Gastrocnemius medialis (tissue), 4 donors: ENCODE data around the gene TNFAIP3. TPM values are rescaled to one million over a fixed set of nuclear protein-coding genes. Genes with fewer than 3 reads are reported as not detected.

Source experiments
- ATAC-seq, 2 donors: fragments of 150-250 bp; one replicate each; pipeline ENCODE4 v1.9.1; 2016
- DNase-seq, 2 donors: peaks; one replicate each; pipeline ENCODE4 v3.0.0-alpha.2; 2019
- H3K27ac ChIP-seq, 4 donors: fragments of 200-600 bp; sonication (generic); 1 replicate in 1 of 4; 2 replicates in 3 of 4; pipeline ENCODE4 v1.5.1; 2016 to 2018; ENCODE audit warnings: mild to moderate bottlenecking in 2 of 4, moderate library complexity in 1 of 4
- H3K27me3 ChIP-seq, 3 donors: fragments of 200-600 bp; sonication (generic) in 2 of 3; 1 replicate in 1 of 3; 2 replicates in 2 of 3; pipeline versions ENCODE4 v1.5.1 to v1.6.0; 2016 to 2019; ENCODE audit warnings: mild to moderate bottlenecking in 1 of 3, moderate library complexity in 1 of 3
- H3K36me3 ChIP-seq, 2 donors: fragments of 200-600 bp; sonication (generic) in 1 of 2; one replicate each; pipeline ENCODE4 v1.5.1; 2017 to 2018
- H3K4me1 ChIP-seq, 2 donors: fragments of 200-600 bp; sonication (generic) in 1 of 2; one replicate each; pipeline ENCODE4 v1.5.1; 2016 to 2017; ENCODE audit warnings: mild to moderate bottlenecking in 2 of 2
- H3K4me3 ChIP-seq, 4 donors: fragments of 200-600 bp; sonication (generic) in 3 of 4; 1 replicate in 1 of 4; 2 replicates in 3 of 4; pipeline ENCODE4 v1.5.1; 2016 to 2019; ENCODE audit warnings: mild to moderate bottlenecking in 2 of 4
- H3K9me3 ChIP-seq, 3 donors: fragments of 200-600 bp; sonication (generic) in 2 of 3; 1 replicate in 1 of 3; 2 replicates in 2 of 3; pipeline ENCODE4 v1.5.1; 2016 to 2019
- CTCF ChIP-seq, 5 experiments: fragments of 450-650 bp in 3 of 5; fragments of 200-600 bp in 2 of 5; sonication (generic) in 2 of 5; IDR thresholded peaks in 4 of 5; conservative IDR thresholded peaks in 1 of 5; 1 replicate in 4 of 5; 2 replicates in 1 of 5; pipeline ENCODE4 v1.5.1; 2016 to 2019; ENCODE audit warnings: antibody characterized with exemption in 5 of 5, mild to moderate bottlenecking in 3 of 5, moderate library complexity in 3 of 5
- POLR2A ChIP-seq, 2 donors: fragments of 450-650 bp; IDR thresholded peaks; one replicate each; pipeline ENCODE4 v1.6.1; 2017; ENCODE audit warnings: antibody characterized with exemption in 2 of 2, mild to moderate bottlenecking in 2 of 2, moderate library complexity in 2 of 2
- in situ Hi-C, 4 donors: fragments of 200-750 bp; cut with MboI; loops; one replicate each; pipeline versions ENCODE4 v1.15.0 to v1.8.0; 2017; ENCODE audit warnings: low sequenced_read_pairs in 4 of 4
- intact Hi-C: fragments of 100-400 bp; cut with DNase I; formaldehyde crosslinking; loops from one replicate; pipeline ENCODE4 v1.15.1; 2023; ENCODE audit warnings: low total_unique reads
- total RNA-seq, 4 donors: library from RNA; depleted of rRNA; stranded (reverse); fragments of >200 nt; gene quantifications; one replicate each; pipeline versions ENCODE4 v1.1.0 to v1.2.3, GENCODE V29; 2016

The TNFAIP3 gene
- total RNA-seq, 4 donors from 2014 or later: 2.6 to 7.1 (median 4.7) TPM

- Histone ChIP-seq H3K9me3 (peaks cover 0 to 11% (median 0%) of the 10 kb centered on the region in 3 donors), H3K27me3 (no peaks in the 10 kb centered on the region), H3K4me3 (no peak overlapping the region), H3K4me1 (peaks cover 0 to 2% of the 10 kb centered on the region in 2 donors), H3K36me3 (no peaks in the 10 kb centered on the region), H3K27ac (no peak overlapping the region)
- in situ Hi-C loops: no loop called here
- ATAC-seq: no peak
- no peak for TF ChIP-seq CTCF (IDR thresholded peaks at IDR 0.05 in 4 of 5, conservative IDR thresholded peaks at IDR 0.05 in 1 of 5)
- intact Hi-C loops: no loop called here
- no peak for DNase-seq
These were observed 48.7 kb downstream of the TNFAIP3 start for GRCh38 chr6:137915790-137916189.

DNA sequence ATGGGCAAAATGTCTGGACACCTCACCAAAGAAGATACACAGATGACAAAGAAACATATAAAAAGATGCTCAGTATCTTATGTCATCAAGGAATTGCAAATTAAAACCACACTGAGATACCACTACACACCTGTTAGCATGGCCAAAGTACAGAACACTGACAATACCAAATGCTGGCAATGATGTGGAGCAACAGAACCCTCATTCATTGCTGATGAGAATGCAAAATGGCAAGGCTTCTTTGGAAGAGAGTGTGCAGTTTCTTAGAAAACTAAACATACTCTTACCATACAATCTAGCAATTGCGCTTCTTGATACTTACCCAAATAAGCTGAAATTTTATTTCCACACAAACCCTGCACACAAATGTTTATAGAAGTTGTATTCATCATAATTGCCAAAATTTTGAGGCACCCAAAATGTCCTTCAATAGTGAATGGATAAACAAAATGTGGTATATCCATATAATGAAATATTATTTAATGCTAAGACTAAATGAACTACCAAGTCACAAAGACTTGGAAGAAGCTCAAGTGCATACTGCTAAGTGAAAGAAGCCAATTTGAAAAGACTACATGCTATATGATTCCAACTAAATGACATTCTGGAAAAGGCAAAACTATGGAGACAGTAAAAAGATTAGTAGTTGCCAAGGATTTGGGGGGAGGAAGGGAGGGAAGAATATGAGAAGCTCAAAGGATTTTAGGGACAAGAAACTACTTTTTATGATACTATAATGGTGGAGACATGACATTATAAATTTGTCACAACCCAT is 50.7 kb downstream of the TNFAIP3 start:
- no peak for TF ChIP-seq POLR2A (IDR thresholded peaks at IDR 0.05)
- TF ChIP-seq CTCF (IDR thresholded peaks at IDR 0.05 in 4 of 5, conservative IDR thresholded peaks at IDR 0.05 in 1 of 5): no peak
- Histone ChIP-seq H3K4me1 (no peaks in the 10 kb centered on the region), H3K27ac (no peak overlapping the region), H3K36me3 (no peaks in the 10 kb centered on the region), H3K27me3 (no peaks in the 10 kb centered on the region), H3K9me3 (peaks cover 0 to 11% (median 0%) of the 10 kb centered on the region in 3 donors), H3K4me3 (no peak overlapping the region)
- intact Hi-C loops (no loop called here), in situ Hi-C loops (no loop called here)
- ATAC-seq (no peak), DNase-seq (no peak)

GRCh38 chr6:137919502-137919823 is 52.4 kb downstream of the TNFAIP3 start:
- TF ChIP-seq CTCF (IDR thresholded peaks at IDR 0.05 in 4 of 5, conservative IDR thresholded peaks at IDR 0.05 in 1 of 5): no peak
- TF ChIP-seq POLR2A (IDR thresholded peaks at IDR 0.05): no peak
- H3K9me3 ChIP-seq: no peaks in the 10 kb centered on the region
- intact Hi-C loops (no loop called here), in situ Hi-C loops (no loop called here)
- no peak overlapping the region for H3K27ac ChIP-seq
- no peaks in the 10 kb centered on the region for H3K36me3 ChIP-seq
- H3K4me3 ChIP-seq: no peak overlapping the region
- H3K4me1 ChIP-seq: no peaks in the 10 kb centered on the region
- DNase-seq: no peak
- H3K27me3 ChIP-seq: no peaks in the 10 kb centered on the region
- no peak for ATAC-seq

DNA sequence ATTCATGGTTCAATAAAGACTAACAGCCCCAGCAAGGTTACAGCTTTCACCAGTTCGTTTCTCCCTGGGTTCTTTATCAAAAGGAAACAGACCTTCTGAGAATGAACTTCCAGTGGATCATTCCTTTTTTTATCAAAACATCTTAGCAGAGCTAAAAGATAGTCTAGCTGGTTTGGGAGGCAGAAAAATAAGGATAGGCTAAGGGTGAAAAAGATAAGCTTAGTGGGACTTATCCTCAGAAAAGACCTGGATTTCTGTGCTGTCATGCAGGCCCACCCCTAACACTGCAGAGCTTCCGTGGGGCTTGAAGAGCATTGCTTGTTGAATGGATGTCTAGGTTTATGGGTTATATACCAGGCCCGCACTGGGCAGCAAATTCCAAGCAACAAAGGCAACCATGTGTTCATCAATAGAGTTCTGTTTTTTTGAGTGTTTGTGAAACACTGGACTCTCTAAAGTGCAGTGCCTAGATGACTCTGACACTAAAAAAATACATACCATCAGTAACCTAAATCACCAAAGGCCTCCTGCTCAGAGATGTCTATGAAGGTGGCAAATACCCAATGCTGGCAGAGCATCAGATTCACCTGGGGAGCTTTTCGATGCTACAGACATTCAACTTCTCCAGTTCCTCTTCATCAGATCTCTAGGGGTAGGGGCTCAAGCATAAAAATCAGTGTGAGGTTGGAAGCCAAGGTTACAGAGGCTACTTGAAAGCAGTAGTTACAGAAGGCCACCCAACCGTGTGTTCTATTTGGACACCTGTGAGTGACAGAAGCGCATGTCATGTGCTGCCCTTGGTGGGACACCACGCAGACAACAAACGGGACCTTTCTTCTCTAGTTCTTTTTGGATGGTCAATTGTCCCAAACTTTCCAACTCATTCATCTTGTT is 53.0 kb downstream of the TNFAIP3 start:
- in situ Hi-C loops: no loop called here
- H3K27ac ChIP-seq: no peak overlapping the region

More for the DNA sequence above, 53.0 kb downstream of the TNFAIP3 start:
- no peaks in the 10 kb centered on the region for H3K9me3 ChIP-seq
- H3K4me1 ChIP-seq: no peaks in the 10 kb centered on the region
- no peak overlapping the region for H3K4me3 ChIP-seq
- intact Hi-C loops: no loop called here
- TF ChIP-seq POLR2A (IDR thresholded peaks at IDR 0.05): no peak
- no peak for TF ChIP-seq CTCF (IDR thresholded peaks at IDR 0.05 in 4 of 5, conservative IDR thresholded peaks at IDR 0.05 in 1 of 5)
- ATAC-seq: no peak
- H3K36me3 ChIP-seq: no peaks in the 10 kb centered on the region
- H3K27me3 ChIP-seq: no peaks in the 10 kb centered on the region
- DNase-seq: no peak
